Measurements from ENCODE around the gene PCP4L1.
A peak's percentile ranks its signal among the peaks of the same experiment; 100 is the strongest.

Gene PCP4L1

DNA sequence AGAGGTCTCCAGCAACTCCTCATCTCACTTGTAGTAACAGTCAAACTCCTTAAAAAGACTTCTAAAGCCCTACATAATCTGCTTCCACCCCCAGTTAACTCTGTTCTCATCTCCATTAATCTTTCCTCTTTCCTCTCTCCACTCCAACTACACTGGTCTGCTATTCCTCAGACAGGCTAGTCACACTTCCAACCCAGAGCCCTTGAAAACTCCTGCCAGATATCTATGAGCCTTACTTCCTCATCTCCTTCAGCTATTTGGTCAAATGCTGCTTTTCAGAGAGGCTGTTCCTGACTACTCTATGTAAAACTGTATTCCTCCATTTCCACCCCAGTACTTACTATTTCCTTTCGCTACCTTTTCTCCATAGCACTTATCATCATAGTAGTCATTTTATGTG, 24.4 kb downstream of the PCP4L1 start:
- Histone ChIP-seq H3K27me3 (ENCODE audit: insufficient read depth, low read length) (peaks cover 14% of the 10 kb centered on the region; the same call in 1 of the 2 replicates), H3K9ac (ENCODE audit: low read depth, low read length) (no peak overlapping the region), H3K27ac (ENCODE audit: low read length) (no peak overlapping the region), H3K4me1 (ENCODE audit: insufficient read depth, low read length) (no peaks in the 10 kb centered on the region), H3K36me3 (ENCODE audit: insufficient read depth, low read depth, low read length) (no peaks in the 10 kb centered on the region), H3K4me3 (ENCODE audit: low read length) (no peak overlapping the region), H3K9me3 (ENCODE audit: insufficient read depth, low read depth, low read length) (no peaks in the 10 kb centered on the region)

DNA sequence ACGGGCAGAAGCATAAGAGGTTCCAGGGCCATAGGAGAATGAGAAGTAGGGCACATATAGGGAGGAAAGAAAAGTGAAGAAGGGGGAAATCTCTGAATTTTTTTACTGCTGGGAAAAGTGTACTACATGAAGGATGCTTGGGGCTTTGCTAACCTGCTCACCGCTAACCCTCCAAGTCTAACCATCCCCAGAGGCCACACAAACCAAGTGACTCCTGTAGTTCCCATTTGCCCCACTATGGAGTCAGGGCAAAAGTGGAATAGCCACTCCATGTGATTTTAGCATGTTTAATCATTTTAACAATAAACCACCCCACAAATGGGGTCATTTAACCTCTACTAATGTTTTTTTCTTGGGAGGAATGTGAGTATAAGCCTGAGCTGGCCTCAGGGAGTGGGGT, 26.6 kb downstream of the PCP4L1 start:
- Histone ChIP-seq H3K9me3 (ENCODE audit: insufficient read depth, low read depth, low read length) (no peaks in the 10 kb centered on the region), H3K9ac (ENCODE audit: low read depth, low read length) (peak overlapping the region; percentile 25; the same call in 1 of the 2 replicates), H3K4me3 (ENCODE audit: low read length) (no peak overlapping the region), H3K27me3 (ENCODE audit: insufficient read depth, low read length) (peaks cover 11% of the 10 kb centered on the region; the same call in 1 of the 2 replicates), H3K4me1 (ENCODE audit: insufficient read depth, low read length) (no peaks in the 10 kb centered on the region), H3K27ac (ENCODE audit: low read length) (no peak overlapping the region), H3K36me3 (ENCODE audit: insufficient read depth, low read depth, low read length) (no peaks in the 10 kb centered on the region)

DNA sequence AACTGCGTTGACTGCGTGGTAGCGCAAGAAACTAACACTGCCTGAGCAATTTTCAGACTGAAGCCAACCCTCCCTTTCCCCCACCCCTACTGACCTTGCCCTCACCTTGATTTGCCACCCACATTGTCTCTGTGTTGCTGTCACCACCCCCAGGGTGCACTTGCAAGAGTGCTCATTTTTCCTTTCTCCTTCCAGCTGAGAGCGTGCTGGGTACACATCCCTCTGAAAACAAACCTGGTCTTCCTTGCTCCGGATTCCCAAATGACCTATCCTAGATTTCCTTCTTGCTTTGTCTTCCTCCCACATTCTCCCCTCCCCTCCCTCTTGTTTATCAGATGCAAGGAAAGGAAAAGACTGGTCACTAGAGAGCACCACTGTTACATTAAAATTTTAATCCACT, 27.0 kb downstream of the PCP4L1 start:
- H3K27me3 ChIP-seq (ENCODE audit: insufficient read depth, low read length) = peaks cover 11% of the 10 kb centered on the region; the same call in 1 of the 2 replicates
- no peak overlapping the region for H3K27ac ChIP-seq (ENCODE audit: low read length)
- H3K9ac ChIP-seq (ENCODE audit: low read depth, low read length) = peak overlapping the region; percentile 25; the same call in 1 of the 2 replicates
- H3K4me1 ChIP-seq (ENCODE audit: insufficient read depth, low read length) = no peaks in the 10 kb centered on the region
- no peak overlapping the region for H3K4me3 ChIP-seq (ENCODE audit: low read length)
- H3K9me3 ChIP-seq (ENCODE audit: insufficient read depth, low read depth, low read length) = no peaks in the 10 kb centered on the region
- H3K36me3 ChIP-seq (ENCODE audit: insufficient read depth, low read depth, low read length) = no peaks in the 10 kb centered on the region

DNA sequence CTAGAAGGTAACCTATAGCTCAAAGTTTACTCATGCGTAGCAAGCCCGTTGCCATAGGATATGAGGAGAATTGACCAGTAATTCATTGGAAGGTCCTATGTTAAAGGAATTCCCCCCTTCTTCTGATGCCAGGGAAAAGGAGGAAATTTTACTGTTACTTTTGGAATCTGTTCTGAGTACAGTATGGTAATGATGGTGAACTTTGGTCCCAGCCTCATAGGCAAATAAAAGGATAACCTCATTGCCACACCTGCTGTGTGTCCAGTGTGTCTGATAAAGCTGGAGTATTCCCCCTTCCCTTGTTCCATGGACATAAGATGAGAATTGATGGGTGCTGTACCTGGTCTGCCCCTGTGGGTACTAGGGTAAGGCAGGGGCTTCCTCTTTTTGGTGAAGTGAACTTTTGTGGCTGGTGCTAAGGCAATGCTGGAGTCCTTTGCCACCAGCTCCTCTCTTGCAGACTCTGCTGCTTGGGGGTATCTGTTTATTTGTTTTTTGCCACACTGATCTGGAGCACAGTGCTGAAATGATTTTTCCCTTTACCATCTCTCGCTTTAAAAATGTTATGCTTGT, 29.0 kb downstream of the PCP4L1 start:
- H3K9ac ChIP-seq (ENCODE audit: low read depth, low read length) = no peak overlapping the region
- H3K4me3 ChIP-seq (ENCODE audit: low read length) = no peak overlapping the region
- no peaks in the 10 kb centered on the region for H3K36me3 ChIP-seq (ENCODE audit: insufficient read depth, low read depth, low read length)
- no peaks in the 10 kb centered on the region for H3K9me3 ChIP-seq (ENCODE audit: insufficient read depth, low read depth, low read length)
- peaks cover 11% of the 10 kb centered on the region; the same call in 1 of the 2 replicates for H3K27me3 ChIP-seq (ENCODE audit: insufficient read depth, low read length)
- no peak overlapping the region for H3K27ac ChIP-seq (ENCODE audit: low read length)
- H3K4me1 ChIP-seq (ENCODE audit: insufficient read depth, low read length) = no peaks in the 10 kb centered on the region

DNA sequence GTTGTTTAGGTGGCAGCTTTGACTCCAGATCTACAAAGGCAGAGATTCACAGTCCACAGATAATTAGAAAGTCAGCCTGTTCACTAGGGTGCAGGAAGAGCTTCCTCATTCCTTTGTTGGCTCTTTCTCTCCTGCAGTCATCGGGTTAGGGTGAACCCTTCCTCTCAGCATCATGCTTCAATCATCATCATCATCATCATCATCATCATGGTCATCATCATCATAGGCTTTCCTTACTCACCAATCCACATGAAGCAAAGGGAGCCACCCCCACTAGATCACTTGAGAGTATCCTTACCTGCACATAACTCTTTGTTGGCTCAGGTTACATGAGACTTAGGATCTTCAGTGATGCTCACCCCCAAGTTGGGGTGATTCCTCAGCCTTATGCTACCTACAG, 32.2 kb downstream of the PCP4L1 start:
- Histone ChIP-seq H3K4me1 (ENCODE audit: insufficient read depth, low read length) (no peaks in the 10 kb centered on the region), H3K27me3 (ENCODE audit: insufficient read depth, low read length) (no peaks in the 10 kb centered on the region), H3K4me3 (ENCODE audit: low read length) (no peak overlapping the region), H3K9me3 (ENCODE audit: insufficient read depth, low read depth, low read length) (no peaks in the 10 kb centered on the region), H3K36me3 (ENCODE audit: insufficient read depth, low read depth, low read length) (no peaks in the 10 kb centered on the region), H3K9ac (ENCODE audit: low read depth, low read length) (no peak overlapping the region), H3K27ac (ENCODE audit: low read length) (no peak overlapping the region)

DNA sequence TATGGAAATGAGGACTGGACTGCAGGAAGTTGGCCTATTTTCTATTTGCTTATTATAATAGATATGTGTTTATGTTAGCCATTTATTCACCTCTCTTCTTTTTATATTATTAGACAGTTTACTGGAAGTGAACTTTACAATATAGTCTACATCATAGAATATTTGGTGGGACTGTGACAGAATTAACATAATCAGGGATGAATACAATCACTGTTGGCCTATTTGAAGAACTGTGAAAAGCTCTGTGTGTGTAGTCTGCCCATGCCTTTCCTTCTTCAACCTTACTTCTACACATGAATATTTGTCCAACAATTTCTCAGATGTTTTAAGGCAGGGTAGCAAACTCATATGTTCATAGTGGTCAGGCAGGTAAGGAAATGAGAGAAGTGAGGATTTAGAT, 38.9 kb downstream of the PCP4L1 start:
- peaks cover 4% of the 10 kb centered on the region; the same call in 1 of the 2 replicates for H3K4me1 ChIP-seq (ENCODE audit: insufficient read depth, low read length)
- no peaks in the 10 kb centered on the region for H3K9me3 ChIP-seq (ENCODE audit: insufficient read depth, low read depth, low read length)
- no peak overlapping the region for H3K4me3 ChIP-seq (ENCODE audit: low read length)
- no peaks in the 10 kb centered on the region for H3K27me3 ChIP-seq (ENCODE audit: insufficient read depth, low read length)
- H3K9ac ChIP-seq (ENCODE audit: low read depth, low read length) = no peak overlapping the region
- no peak overlapping the region for H3K27ac ChIP-seq (ENCODE audit: low read length)
- no peaks in the 10 kb centered on the region for H3K36me3 ChIP-seq (ENCODE audit: insufficient read depth, low read depth, low read length)

DNA sequence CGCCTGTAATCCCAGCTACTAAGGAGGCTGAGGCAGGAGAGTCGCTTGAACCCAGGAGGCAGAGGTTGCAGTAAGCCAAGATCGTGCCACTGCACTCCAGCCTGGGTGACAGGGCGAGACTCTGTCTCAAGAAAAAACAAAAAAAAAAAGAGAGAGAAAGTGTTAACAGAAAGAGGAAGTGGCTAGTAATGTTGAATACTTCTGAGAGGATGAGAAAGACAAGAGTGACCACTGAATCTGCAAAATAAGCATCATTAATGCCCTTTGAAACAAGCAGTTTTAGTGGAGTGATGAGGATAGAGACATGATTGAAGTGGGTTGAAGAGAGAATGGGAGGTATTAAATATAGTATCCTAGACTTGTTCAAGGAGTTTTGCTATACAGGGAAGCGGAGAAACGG, 39.6 kb downstream of the PCP4L1 start:
- Histone ChIP-seq H3K36me3 (ENCODE audit: insufficient read depth, low read depth, low read length) (no peaks in the 10 kb centered on the region), H3K27ac (ENCODE audit: low read length) (no peak overlapping the region), H3K4me1 (ENCODE audit: insufficient read depth, low read length) (peaks cover 4% of the 10 kb centered on the region; the same call in 1 of the 2 replicates), H3K27me3 (ENCODE audit: insufficient read depth, low read length) (no peaks in the 10 kb centered on the region), H3K9me3 (ENCODE audit: insufficient read depth, low read depth, low read length) (no peaks in the 10 kb centered on the region), H3K9ac (ENCODE audit: low read depth, low read length) (no peak overlapping the region), H3K4me3 (ENCODE audit: low read length) (no peak overlapping the region)

DNA sequence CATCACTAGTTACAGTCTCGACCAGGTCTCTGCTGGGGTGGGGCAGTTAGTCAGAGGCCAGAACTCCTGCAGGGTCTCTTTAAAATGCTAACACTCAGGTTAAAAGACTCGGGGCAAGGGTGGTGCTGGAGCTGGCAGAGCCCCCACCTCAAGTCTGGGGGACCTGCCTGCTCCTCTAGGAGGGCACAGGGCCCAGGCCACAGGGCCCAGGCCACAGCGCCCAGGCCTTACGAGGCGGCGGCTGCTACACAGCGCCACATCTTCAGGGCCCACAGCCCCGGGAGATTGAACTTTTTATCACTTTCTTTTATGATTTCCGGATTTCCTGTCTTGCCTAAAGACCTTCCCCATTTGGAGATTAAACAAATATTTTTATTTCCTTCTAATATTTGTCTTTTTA, 40.8 kb downstream of the PCP4L1 start:
- no peak overlapping the region for H3K9ac ChIP-seq (ENCODE audit: low read depth, low read length)
- no peaks in the 10 kb centered on the region for H3K9me3 ChIP-seq (ENCODE audit: insufficient read depth, low read depth, low read length)
- H3K27me3 ChIP-seq (ENCODE audit: insufficient read depth, low read length) = no peaks in the 10 kb centered on the region
- H3K36me3 ChIP-seq (ENCODE audit: insufficient read depth, low read depth, low read length) = no peaks in the 10 kb centered on the region
- peaks cover 11% of the 10 kb centered on the region; the same call in 1 of the 2 replicates for H3K4me1 ChIP-seq (ENCODE audit: insufficient read depth, low read length)
- no peak overlapping the region for H3K27ac ChIP-seq (ENCODE audit: low read length)
- no peak overlapping the region for H3K4me3 ChIP-seq (ENCODE audit: low read length)

DNA sequence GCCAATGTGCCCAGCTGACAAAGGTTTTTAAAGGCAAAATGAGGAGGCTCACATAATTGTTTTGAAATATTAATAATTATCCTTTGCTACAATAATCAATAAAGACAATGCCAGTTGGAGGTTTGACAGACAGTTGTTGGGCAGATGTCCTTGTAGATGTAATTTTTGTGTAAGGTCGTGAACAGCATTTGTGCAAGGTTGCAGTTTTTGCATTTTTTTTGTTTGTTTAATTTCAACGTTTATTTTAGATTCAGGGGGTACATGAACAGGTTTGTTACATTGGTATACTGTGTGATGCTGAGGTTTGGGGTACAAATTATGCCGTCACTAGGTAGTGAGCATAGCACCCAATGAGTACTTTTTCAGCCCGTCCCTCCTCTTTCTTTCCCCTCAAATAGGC, 41.9 kb downstream of the PCP4L1 start:
- Histone ChIP-seq H3K36me3 (ENCODE audit: insufficient read depth, low read depth, low read length) (no peaks in the 10 kb centered on the region), H3K27me3 (ENCODE audit: insufficient read depth, low read length) (no peaks in the 10 kb centered on the region), H3K9me3 (ENCODE audit: insufficient read depth, low read depth, low read length) (no peaks in the 10 kb centered on the region), H3K9ac (ENCODE audit: low read depth, low read length) (no peak overlapping the region), H3K4me3 (ENCODE audit: low read length) (no peak overlapping the region), H3K4me1 (ENCODE audit: insufficient read depth, low read length) (peaks cover 18% of the 10 kb centered on the region; the same call in 1 of the 2 replicates), H3K27ac (ENCODE audit: low read length) (no peak overlapping the region)

DNA sequence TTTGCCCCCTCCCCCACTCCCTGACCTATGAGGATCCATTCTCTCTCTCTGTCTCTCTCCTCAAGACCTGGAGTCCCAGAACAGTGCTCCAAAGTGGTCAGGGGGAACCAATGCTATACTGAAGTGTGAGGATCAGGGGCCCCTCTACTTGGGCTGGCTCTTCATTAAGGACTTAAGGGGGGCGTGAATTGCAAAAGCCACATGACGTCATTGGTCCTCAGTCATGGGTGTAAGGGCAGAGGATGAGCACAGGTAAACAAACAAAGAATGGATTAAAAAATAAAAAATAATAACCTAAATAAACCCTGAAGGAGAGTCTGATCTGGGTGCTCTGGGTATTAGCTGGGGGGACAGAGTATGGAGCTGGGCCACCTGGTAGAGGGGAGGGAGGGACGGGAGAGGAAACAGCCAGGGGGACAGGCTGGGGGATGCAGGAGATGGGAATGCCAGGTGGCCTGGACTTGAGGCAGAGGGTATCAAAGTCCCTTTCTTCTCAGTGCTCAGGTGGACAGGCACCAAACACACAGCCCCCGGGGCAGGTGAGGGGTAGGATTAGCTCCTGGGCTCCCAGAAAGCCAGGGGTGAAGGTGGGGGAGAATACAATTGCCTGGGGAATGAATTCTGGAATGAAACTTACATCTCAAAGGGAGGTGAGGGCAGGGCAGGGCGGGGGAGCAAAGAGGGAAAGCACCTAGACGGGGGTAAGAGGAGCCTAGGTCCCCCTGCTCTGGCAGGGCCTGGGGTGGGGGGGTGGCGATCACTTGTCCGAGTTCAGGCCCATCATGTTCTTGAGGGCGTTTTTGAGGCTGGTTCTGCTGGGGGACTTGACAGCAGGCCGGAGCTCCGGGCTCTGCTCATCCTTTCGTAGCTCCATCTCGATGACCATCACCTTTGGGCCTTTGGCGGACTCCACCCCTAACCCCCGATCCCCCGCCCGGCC, 46.7 kb downstream of the PCP4L1 start:
- Histone ChIP-seq H3K27ac (ENCODE audit: low read length) (no peak overlapping the region), H3K9me3 (ENCODE audit: insufficient read depth, low read depth, low read length) (no peaks in the 10 kb centered on the region), H3K9ac (ENCODE audit: low read depth, low read length) (peak overlapping the region; percentile 71; the same call in 1 of the 2 replicates), H3K36me3 (ENCODE audit: insufficient read depth, low read depth, low read length) (no peaks in the 10 kb centered on the region), H3K4me3 (ENCODE audit: low read length) (peak overlapping the region; percentile 94), H3K27me3 (ENCODE audit: insufficient read depth, low read length) (no peaks in the 10 kb centered on the region), H3K4me1 (ENCODE audit: insufficient read depth, low read length) (peaks cover 25% of the 10 kb centered on the region)

DNA sequence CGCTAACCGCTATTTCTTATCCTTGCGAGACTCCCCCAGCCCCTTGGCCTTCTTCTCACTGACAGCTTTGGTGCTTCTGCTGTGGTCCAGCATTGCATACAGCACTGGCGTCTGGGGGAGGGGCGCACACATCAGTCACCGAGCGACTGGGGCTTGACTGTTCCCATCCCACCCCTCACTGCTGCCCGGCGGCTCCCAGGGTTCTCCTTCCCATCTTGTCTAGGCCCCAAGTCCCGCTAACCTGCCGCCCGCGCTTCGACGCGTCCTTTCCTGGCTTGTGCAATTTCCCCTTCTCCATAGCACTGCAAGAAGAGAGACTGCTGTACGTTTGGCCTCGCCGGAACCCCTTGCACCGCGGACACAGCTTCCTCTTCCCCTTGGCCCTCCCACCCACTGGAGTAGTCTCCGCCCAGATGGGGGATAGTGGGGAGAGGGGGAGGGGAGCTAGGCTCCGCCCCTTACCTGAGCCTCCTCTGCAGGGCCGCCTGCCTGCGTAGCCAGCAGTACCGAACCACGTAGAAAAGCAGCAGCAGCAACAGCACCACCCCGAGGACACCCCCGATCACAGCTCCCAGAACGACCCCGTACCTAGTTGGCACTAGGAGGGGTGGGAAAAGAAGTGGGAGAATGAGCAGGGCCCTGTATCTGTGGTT, 47.4 kb downstream of the PCP4L1 start:
- H3K9me3 ChIP-seq (ENCODE audit: insufficient read depth, low read depth, low read length) = no peaks in the 10 kb centered on the region
- H3K36me3 ChIP-seq (ENCODE audit: insufficient read depth, low read depth, low read length) = no peaks in the 10 kb centered on the region
- no peak overlapping the region for H3K27ac ChIP-seq (ENCODE audit: low read length)
- H3K9ac ChIP-seq (ENCODE audit: low read depth, low read length) = peak overlapping the region; percentile 71; the same call in 1 of the 2 replicates
- H3K4me3 ChIP-seq (ENCODE audit: low read length) = peak overlapping the region; percentile 94
- H3K27me3 ChIP-seq (ENCODE audit: insufficient read depth, low read length) = no peaks in the 10 kb centered on the region
- H3K4me1 ChIP-seq (ENCODE audit: insufficient read depth, low read length) = peaks cover 21% of the 10 kb centered on the region
